HG03159 (cell line): ENCODE data around the gene LYPLA2.
"Not testable (repeated sequence)": the region's sequence is repeated elsewhere in the genome, so short reads cannot be mapped to it uniquely, and the experiment has no call there.

Experiments used
- ATAC-seq: cut with Tn5 transposase; IDR thresholded peaks from one replicate; pipeline ENCODE4 v1.9.1; 2021; ENCODE audit warnings: mild to moderate bottlenecking, moderate library complexity; ENCODE audit not compliant: unreplicated experiment

LYPLA2 gene

GRCh38 chr1:23825762-23826522 lies 35.0 kb downstream of the LYPLA2 start:
- ATAC-seq, result no peak

GRCh38 chr1:23826590-23826989 lies 35.6 kb downstream of the LYPLA2 start:
- ATAC-seq, result not testable (repeated sequence)

- ATAC-seq, result no peak
These were observed 36.8 kb downstream of the LYPLA2 start for GRCh38 chr1:23827717-23828116.

GRCh38 chr1:23834156-23834555 lies 43.2 kb downstream of the LYPLA2 start:
- not testable (repeated sequence) for ATAC-seq

GRCh38 chr1:23836037-23836436 lies 45.1 kb downstream of the LYPLA2 start:
- ATAC-seq, result no peak

- ATAC-seq, result no peak
These were observed 47.0 kb downstream of the LYPLA2 start for GRCh38 chr1:23837908-23838307.

GRCh38 chr1:23838401-23838866 lies 47.5 kb downstream of the LYPLA2 start:
- ATAC-seq, result peak; percentile 56

- ATAC-seq, result no peak
These were observed 52.7 kb downstream of the LYPLA2 start for GRCh38 chr1:23843644-23844043.
